ENCODE measurements around the gene LGI4. TPM values are rescaled to one million over a fixed set of nuclear protein-coding genes. Genes with fewer than 3 reads are reported as not detected.

Gene LGI4
- total RNA-seq, 1 donor from 2014 or later, result 5.2 TPM

DNA sequence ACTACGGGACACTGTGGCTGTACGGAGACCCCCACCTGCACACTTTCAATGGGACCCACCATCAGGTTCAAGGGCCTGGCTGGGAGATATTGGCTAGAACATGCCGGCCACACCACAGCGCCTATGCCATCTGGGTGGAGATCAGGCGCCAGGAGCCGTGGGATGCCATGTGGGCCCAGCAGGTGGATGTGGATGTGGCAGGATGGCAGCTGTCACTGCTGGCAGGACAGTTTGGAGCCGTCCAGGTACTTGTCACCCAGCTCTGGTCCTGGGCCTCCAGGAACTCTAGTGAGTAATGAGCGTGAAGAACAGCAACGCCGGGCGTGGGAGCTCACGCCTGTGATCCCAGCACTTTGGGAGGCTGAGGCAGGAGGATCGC lies 35.0 kb downstream of the LGI4 start:
- no peak overlapping the region for H3K9ac ChIP-seq (ENCODE audit: low read depth in 1 of 3, low read length in 3 of 3)

DNA sequence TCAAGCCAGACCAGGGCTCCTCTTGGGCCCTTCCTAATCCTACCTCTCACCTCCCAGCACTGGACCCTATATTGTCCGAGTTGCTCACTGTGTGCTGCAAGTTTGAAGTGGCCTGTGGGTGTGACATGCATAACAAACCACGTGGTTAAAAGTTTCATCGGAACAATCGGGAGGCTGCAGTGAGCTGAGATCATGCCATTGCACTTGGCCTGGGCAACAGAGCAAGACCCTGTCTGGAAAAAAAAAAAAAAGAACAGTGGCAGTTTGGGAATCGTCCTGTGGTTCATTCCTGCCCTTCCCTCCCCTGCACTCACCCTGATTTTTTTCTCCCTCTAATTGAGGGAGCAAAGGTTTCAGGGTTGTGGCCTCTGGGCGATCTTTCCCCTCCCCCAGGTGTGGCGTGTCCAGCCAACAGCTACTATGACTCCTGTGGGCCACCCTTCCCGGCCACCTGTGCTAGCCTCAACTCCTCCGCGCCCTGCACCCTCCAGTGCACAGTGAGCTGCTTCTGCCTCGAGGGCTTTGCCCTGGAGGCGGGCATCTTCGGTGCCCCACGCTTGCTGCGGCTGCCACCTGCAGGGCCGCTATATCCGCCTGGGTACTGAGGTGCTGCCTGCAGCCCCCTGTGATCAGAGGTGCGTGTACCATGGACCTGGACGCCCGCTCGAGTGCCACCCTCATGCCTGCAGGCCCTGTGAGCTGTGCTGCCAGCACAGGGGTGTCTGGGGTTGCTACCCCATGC lies 35.5 kb downstream of the LGI4 start:
- Histone ChIP-seq H3K27ac (ENCODE audit: low read depth, low read length) (no peak overlapping the region), H3K4me3 (ENCODE audit: low read length in 3 of 3) (no peak overlapping the region), H3K9ac (ENCODE audit: low read depth in 1 of 3, low read length in 3 of 3) (no peak overlapping the region), H3K27me3 (ENCODE audit: control insufficient read depth in 3 of 3, insufficient read depth in 3 of 3, low read length in 3 of 3) (no peaks in the 10 kb centered on the region), H3K4me1 (ENCODE audit: control insufficient read depth in 3 of 3, insufficient read depth in 3 of 3, low read length in 3 of 3) (peaks cover 0 to 11% (median 6%) of the 10 kb centered on the region in 3 donors), H3K36me3 (ENCODE audit: control insufficient read depth in 3 of 3, insufficient read depth in 3 of 3, low read length in 3 of 3) (no peaks in the 10 kb centered on the region), H3K9me3 (ENCODE audit: control insufficient read depth in 3 of 3, low read length in 3 of 3) (no peaks in the 10 kb centered on the region)

More for the DNA sequence above, 35.0 kb downstream of the LGI4 start:
- Histone ChIP-seq H3K27ac (ENCODE audit: low read depth, low read length) (no peak overlapping the region), H3K36me3 (ENCODE audit: control insufficient read depth in 3 of 3, insufficient read depth in 3 of 3, low read length in 3 of 3) (no peaks in the 10 kb centered on the region), H3K4me1 (ENCODE audit: control insufficient read depth in 3 of 3, insufficient read depth in 3 of 3, low read length in 3 of 3) (peaks cover 0 to 11% (median 6%) of the 10 kb centered on the region in 3 donors), H3K9me3 (ENCODE audit: control insufficient read depth in 3 of 3, low read length in 3 of 3) (no peaks in the 10 kb centered on the region), H3K27me3 (ENCODE audit: control insufficient read depth in 3 of 3, insufficient read depth in 3 of 3, low read length in 3 of 3) (no peaks in the 10 kb centered on the region), H3K4me3 (ENCODE audit: low read length in 3 of 3) (no peak overlapping the region)

DNA sequence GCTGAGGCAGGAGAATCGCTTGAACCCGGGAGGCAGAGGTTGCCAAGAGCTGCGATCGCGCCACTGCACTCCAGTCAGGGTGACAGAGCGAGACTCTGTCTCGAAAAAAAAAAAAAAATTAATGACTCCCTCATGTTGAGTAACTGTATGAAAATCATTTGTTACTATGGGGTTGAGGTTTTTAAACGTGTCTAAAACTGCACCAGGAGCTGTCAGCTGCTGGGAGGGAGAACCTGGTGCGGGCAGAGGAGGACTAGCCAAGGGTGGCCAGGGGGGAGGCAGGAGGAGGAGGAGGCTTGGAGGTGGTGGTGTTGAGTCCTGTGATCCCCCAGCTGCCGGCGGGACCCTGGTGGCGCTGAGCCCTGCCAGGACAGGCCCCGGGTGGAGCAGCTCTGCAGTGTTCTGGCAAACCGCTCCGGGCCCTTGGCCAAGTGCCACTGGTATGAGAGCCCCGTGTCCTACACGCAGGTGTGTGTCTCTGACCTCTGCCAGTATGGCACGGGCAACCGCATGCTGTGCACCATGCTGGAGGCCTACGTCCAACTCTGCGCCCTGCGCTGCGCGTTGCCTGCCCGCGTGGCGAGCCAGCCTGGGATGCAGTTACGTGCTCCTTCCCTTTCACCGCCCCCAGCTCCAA lies 36.3 kb downstream of the LGI4 start:
- Histone ChIP-seq H3K4me3 (ENCODE audit: low read length in 3 of 3) (no peak overlapping the region), H3K27me3 (ENCODE audit: control insufficient read depth in 3 of 3, insufficient read depth in 3 of 3, low read length in 3 of 3) (no peaks in the 10 kb centered on the region), H3K9me3 (ENCODE audit: control insufficient read depth in 3 of 3, low read length in 3 of 3) (no peaks in the 10 kb centered on the region), H3K27ac (ENCODE audit: low read depth, low read length) (no peak overlapping the region), H3K4me1 (ENCODE audit: control insufficient read depth in 3 of 3, insufficient read depth in 3 of 3, low read length in 3 of 3) (peaks cover 0 to 11% (median 6%) of the 10 kb centered on the region in 3 donors), H3K36me3 (ENCODE audit: control insufficient read depth in 3 of 3, insufficient read depth in 3 of 3, low read length in 3 of 3) (no peaks in the 10 kb centered on the region), H3K9ac (ENCODE audit: low read depth in 1 of 3, low read length in 3 of 3) (no peak overlapping the region)

DNA sequence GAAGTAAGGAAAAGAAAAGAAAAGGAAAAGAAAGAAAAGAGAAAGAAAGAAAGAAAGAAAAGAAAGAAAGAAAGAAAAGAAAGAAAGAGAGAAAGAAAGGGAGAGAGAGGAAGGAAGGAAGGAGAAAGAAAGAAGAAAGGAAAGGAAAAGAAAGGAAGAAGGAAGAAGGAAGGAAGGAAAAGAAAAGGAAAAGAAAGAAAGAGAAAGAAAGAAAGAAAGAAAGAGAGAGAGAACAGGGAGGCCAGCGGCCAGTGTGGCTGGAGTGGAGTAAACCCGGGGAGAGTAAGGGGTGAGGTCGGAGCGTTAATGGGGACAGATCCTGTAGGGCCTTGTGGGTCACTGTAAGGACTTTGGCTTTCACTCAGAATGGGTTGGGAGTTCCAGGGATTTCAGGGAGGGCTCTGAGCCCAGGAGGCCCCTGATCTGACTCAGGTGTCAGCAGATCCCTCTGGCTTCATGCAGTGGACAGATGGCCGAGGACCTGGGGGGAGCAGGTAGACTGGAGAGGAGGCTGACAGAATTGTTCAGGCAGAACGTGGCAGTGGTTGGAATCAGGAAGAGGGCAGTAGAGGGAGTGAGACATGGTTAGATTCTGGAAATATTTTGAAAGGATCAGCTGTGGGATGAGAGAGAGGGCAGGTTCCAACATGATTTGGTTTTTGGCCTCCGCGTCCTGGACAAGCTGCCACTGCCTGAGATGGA lies 39.0 kb downstream of the LGI4 start:
- no peaks in the 10 kb centered on the region for H3K36me3 ChIP-seq (ENCODE audit: control insufficient read depth in 3 of 3, insufficient read depth in 3 of 3, low read length in 3 of 3)
- H3K27me3 ChIP-seq (ENCODE audit: control insufficient read depth in 3 of 3, insufficient read depth in 3 of 3, low read length in 3 of 3), result peaks cover 0 to under 1% (median 0%) of the 10 kb centered on the region in 3 donors
- H3K4me1 ChIP-seq (ENCODE audit: control insufficient read depth in 3 of 3, insufficient read depth in 3 of 3, low read length in 3 of 3), result peaks cover 2 to 17% (median 9%) of the 10 kb centered on the region in 3 donors
- no peak overlapping the region for H3K27ac ChIP-seq (ENCODE audit: low read depth, low read length)
- H3K4me3 ChIP-seq (ENCODE audit: low read length in 3 of 3), result no peak overlapping the region
- no peaks in the 10 kb centered on the region for H3K9me3 ChIP-seq (ENCODE audit: control insufficient read depth in 3 of 3, low read length in 3 of 3)
- peak overlapping the region in 1 of 3 donors; percentile 33 for H3K9ac ChIP-seq (ENCODE audit: low read depth in 1 of 3, low read length in 3 of 3)

DNA sequence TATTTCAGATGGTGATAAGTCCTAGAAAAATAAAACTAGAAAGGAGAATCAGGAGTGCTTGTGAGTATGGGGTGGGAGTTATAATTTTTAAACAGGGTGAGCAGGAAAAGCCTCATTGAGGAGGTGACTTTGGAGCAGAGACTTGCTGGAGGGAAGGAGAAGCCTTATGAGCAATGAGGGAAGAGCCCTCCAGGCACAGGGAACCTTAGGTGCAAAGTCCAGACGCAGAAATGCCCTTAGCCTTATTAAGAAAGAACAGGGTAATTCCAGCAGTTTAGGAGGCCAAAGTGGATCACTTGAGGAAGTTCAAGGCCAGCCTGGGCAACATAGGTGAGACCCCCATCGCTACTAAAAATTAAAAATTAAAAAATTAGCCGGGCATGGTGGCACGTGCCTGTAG lies 40.2 kb downstream of the LGI4 start:
- no peaks in the 10 kb centered on the region for H3K36me3 ChIP-seq (ENCODE audit: control insufficient read depth in 3 of 3, insufficient read depth in 3 of 3, low read length in 3 of 3)
- no peak overlapping the region for H3K27ac ChIP-seq (ENCODE audit: low read depth, low read length)
- no peak overlapping the region for H3K9ac ChIP-seq (ENCODE audit: low read depth in 1 of 3, low read length in 3 of 3)
- no peaks in the 10 kb centered on the region for H3K9me3 ChIP-seq (ENCODE audit: control insufficient read depth in 3 of 3, low read length in 3 of 3)
- peaks cover 0 to 3% (median 0%) of the 10 kb centered on the region in 3 donors for H3K27me3 ChIP-seq (ENCODE audit: control insufficient read depth in 3 of 3, insufficient read depth in 3 of 3, low read length in 3 of 3)
- H3K4me1 ChIP-seq (ENCODE audit: control insufficient read depth in 3 of 3, insufficient read depth in 3 of 3, low read length in 3 of 3), result peaks cover 11 to 23% (median 14%) of the 10 kb centered on the region in 3 donors
- H3K4me3 ChIP-seq (ENCODE audit: low read length in 3 of 3), result no peak overlapping the region

DNA sequence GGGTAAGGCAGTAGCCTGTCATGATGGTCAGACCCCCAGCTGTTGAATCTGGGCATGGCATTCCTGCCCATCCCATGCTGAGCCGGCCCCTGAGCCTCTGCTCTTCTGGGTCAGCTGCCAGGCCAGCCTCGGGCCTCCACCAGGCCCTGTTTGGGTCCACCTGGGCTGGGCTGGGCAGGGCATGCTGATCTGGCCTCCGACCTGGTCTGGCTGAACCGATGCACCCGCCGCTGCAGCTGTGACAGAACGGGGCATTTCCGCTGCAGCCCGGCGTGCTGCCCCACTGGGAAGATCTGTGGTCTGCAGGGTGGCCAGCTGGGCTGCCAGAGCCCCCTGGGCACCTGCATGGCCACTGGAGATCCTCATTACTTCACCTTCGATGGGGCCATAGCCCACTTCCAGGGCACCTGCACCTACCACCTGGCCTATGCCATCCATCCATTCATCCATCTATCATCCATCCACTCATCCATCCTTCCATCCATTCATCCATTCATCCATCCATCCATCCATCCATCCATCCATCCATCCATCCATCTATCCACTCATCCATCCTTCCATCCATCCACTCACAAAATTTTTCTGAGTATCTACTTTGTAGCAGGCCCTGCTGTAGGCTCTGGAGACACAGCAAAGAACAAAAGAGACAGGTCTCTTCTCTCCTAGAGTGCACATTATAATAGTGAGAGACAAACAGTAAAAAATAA lies 40.8 kb downstream of the LGI4 start:
- peaks cover 11 to 23% (median 14%) of the 10 kb centered on the region in 3 donors for H3K4me1 ChIP-seq (ENCODE audit: control insufficient read depth in 3 of 3, insufficient read depth in 3 of 3, low read length in 3 of 3)
- no peak overlapping the region for H3K4me3 ChIP-seq (ENCODE audit: low read length in 3 of 3)
- no peaks in the 10 kb centered on the region for H3K36me3 ChIP-seq (ENCODE audit: control insufficient read depth in 3 of 3, insufficient read depth in 3 of 3, low read length in 3 of 3)
- no peak overlapping the region for H3K27ac ChIP-seq (ENCODE audit: low read depth, low read length)
- no peak overlapping the region for H3K9ac ChIP-seq (ENCODE audit: low read depth in 1 of 3, low read length in 3 of 3)
- peaks cover 0 to 3% (median 0%) of the 10 kb centered on the region in 3 donors for H3K27me3 ChIP-seq (ENCODE audit: control insufficient read depth in 3 of 3, insufficient read depth in 3 of 3, low read length in 3 of 3)
- H3K9me3 ChIP-seq (ENCODE audit: control insufficient read depth in 3 of 3, low read length in 3 of 3), result no peaks in the 10 kb centered on the region

DNA sequence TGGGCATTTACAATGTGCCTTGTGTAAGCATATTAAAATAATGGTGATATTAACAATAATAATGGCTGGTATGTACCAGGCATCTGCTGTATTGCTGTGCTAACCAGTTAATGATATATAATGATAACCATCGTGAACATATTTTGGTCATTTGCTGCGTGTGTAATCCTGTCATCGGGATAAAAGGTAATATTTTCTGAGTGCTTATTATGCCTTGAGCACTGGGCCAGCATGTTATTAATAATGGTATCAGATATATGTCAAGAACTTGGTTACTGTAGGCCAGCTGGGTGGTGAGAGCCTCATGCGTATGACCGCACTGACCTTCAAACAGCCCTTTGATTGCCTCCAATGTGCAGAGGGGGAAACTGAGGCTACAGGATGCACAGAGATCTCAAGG lies 41.4 kb downstream of the LGI4 start:
- no peak overlapping the region for H3K27ac ChIP-seq (ENCODE audit: low read depth, low read length)
- no peaks in the 10 kb centered on the region for H3K36me3 ChIP-seq (ENCODE audit: control insufficient read depth in 3 of 3, insufficient read depth in 3 of 3, low read length in 3 of 3)
- H3K9me3 ChIP-seq (ENCODE audit: control insufficient read depth in 3 of 3, low read length in 3 of 3), result no peaks in the 10 kb centered on the region

DNA sequence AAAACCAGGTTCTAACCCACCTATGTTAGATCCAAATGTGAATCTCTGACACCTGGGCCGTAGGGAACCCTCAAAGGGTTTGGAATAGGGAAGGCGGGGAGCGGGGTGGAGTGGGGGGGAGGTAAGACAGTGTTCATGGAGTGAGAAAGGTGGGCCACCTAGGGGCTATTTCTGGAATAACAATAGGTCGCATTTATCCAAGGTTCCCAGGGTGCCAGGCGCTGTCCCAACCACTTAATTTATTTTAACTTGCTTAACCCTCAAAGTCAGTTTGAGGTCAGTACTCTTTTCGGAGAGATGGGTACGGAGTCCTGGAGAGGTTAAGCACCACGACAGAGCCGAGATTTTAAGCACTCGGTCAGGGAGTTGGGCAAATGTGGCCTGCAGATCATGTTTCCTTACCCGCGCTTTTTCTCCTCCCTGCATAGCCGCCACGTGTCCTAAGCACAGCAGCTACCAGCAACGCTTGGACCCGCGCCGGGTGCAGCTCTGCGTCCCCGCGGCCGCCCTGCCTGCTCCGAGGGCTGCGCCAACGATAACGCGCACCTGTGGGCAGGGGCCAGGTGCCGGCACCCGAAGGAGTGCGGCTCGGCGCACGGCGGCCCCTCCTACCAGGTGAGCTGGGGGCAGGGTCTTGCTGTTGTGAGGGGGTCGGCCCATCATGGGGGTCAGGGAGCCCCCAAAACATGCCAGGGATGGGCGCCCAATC lies 44.2 kb downstream of the LGI4 start:
- Histone ChIP-seq H3K27me3 (ENCODE audit: control insufficient read depth in 3 of 3, insufficient read depth in 3 of 3, low read length in 3 of 3) (peaks cover 0 to 6% (median 3%) of the 10 kb centered on the region in 3 donors), H3K9ac (ENCODE audit: low read depth in 1 of 3, low read length in 3 of 3) (peak overlapping the region; percentile 4 to 57 (median 57)), H3K9me3 (ENCODE audit: control insufficient read depth in 3 of 3, low read length in 3 of 3) (no peaks in the 10 kb centered on the region), H3K36me3 (ENCODE audit: control insufficient read depth in 3 of 3, insufficient read depth in 3 of 3, low read length in 3 of 3) (no peaks in the 10 kb centered on the region), H3K4me1 (ENCODE audit: control insufficient read depth in 3 of 3, insufficient read depth in 3 of 3, low read length in 3 of 3) (peaks cover 15 to 29% (median 17%) of the 10 kb centered on the region in 3 donors), H3K4me3 (ENCODE audit: low read length in 3 of 3) (peak overlapping the region; percentile 48 to 60 (median 58)), H3K27ac (ENCODE audit: low read depth, low read length) (no peak overlapping the region)

More for the DNA sequence above, 41.4 kb downstream of the LGI4 start:
- no peak overlapping the region for H3K9ac ChIP-seq (ENCODE audit: low read depth in 1 of 3, low read length in 3 of 3)
- no peak overlapping the region for H3K4me3 ChIP-seq (ENCODE audit: low read length in 3 of 3)
- peaks cover 0 to 3% (median 2%) of the 10 kb centered on the region in 3 donors for H3K27me3 ChIP-seq (ENCODE audit: control insufficient read depth in 3 of 3, insufficient read depth in 3 of 3, low read length in 3 of 3)
- peaks cover 11 to 20% (median 12%) of the 10 kb centered on the region in 3 donors for H3K4me1 ChIP-seq (ENCODE audit: control insufficient read depth in 3 of 3, insufficient read depth in 3 of 3, low read length in 3 of 3)

DNA sequence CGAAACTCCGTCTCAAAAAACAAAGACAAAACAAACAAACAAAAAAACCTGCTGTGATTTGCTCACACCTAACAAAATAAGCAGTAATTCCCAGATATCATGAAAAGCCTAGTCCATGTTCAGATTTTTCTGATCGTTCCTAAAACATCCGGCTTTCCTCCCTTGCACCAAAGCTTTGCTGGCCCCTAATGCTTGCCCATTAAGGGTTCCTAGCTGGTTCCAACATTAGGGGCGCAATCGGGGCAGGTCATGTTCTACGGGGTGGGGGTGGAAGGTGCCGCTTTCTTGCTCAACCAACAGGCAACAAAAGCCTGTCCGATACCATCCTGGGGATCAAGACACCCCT lies 44.7 kb downstream of the LGI4 start:
- Histone ChIP-seq H3K27me3 (ENCODE audit: control insufficient read depth in 3 of 3, insufficient read depth in 3 of 3, low read length in 3 of 3) (peaks cover 0 to 6% (median 3%) of the 10 kb centered on the region in 3 donors), H3K4me1 (ENCODE audit: control insufficient read depth in 3 of 3, insufficient read depth in 3 of 3, low read length in 3 of 3) (peaks cover 15 to 29% (median 18%) of the 10 kb centered on the region in 3 donors), H3K27ac (ENCODE audit: low read depth, low read length) (no peak overlapping the region), H3K36me3 (ENCODE audit: control insufficient read depth in 3 of 3, insufficient read depth in 3 of 3, low read length in 3 of 3) (no peaks in the 10 kb centered on the region), H3K9me3 (ENCODE audit: control insufficient read depth in 3 of 3, low read length in 3 of 3) (no peaks in the 10 kb centered on the region), H3K4me3 (ENCODE audit: low read length in 3 of 3) (peak overlapping the region in 1 of 3 donors; percentile 35), H3K9ac (ENCODE audit: low read depth in 1 of 3, low read length in 3 of 3) (peak overlapping the region; percentile 4 to 57 (median 51))

Measured in skeletal muscle tissue (tissue), 4 donors.